Measurements from ENCODE around the gene EMILIN2. TPM values are rescaled to one million over a fixed set of nuclear protein-coding genes. Genes with fewer than 3 reads are reported as not detected.

EMILIN2 gene
- 10 to 100 TPM; 16.2 to 19.3 TPM for total RNA-seq

GRCh38 chr18:2846636-2847316, at the start of gene EMILIN2:
EMILIN2 (plus strand) TSS chr18:2847006; CDS start chr18:2847189, 183 bp downstream.

Other genes with a start within 250 kb of the EMILIN2 start
- 100 to 1,000 TPM in 1 of 2 donors, 10 to 100 TPM in 1; 71.9 to 115 TPM for gene SMCHD1, start 191.3 kb upstream of the EMILIN2 start, total RNA-seq
- 10 to 100 TPM in 1 of 2 donors, 1 to 10 TPM in 1; 8.0 to 12.4 TPM for gene LPIN2, start 166.1 kb downstream of the EMILIN2 start, total RNA-seq

All from melanocyte of skin (primary cell).